GM12878 (cell line): Measurements from ENCODE around the gene EPB41L4A. TPM values are rescaled to one million over a fixed set of nuclear protein-coding genes. Genes with fewer than 3 reads are reported as not detected.

Experiments
- ATAC-seq: fragments of 200-7000 bp; cut with Tn5 transposase; 3 replicates; pipeline ENCODE4 v1.9.1; 2020; ENCODE audit warnings: mild to moderate bottlenecking, moderate library complexity
- BruUV-seq: library from RNA; stranded (reverse); fragments of 400-500 nt; replicated peaks from 2 replicates; lab custom pipeline; 2021; lab: Mats Ljungman, UMichigan
- CTCF ChIA-PET: fragments of 300-600 bp; sonication (Branson Sonifier 250); formaldehyde crosslinking; extraction: SDS; loops from one replicate; lab custom pipeline; 2021; ENCODE audit warnings: inconsistent platforms; lab: Yijun Ruan, JAX
- POLR2A ChIA-PET: fragments of 350-600 bp; formaldehyde crosslinking; extraction: SDS; loops from one replicate; lab custom pipeline; 2021; ENCODE audit warnings: inconsistent platforms; lab: Charles Lee
- RAD21 ChIA-PET: fragments of 300-600 bp; sonication (Branson Sonifier 250); formaldehyde crosslinking; loops from one replicate; lab custom pipeline; 2023; ENCODE audit warnings: antibody characterized with exemption; ENCODE audit not compliant: unreplicated experiment; lab: Charles Lee
- SMC1A ChIA-PET: fragments of 300-600 bp; sonication (Branson Sonifier 250); formaldehyde crosslinking; loops from one replicate; lab custom pipeline; 2023; ENCODE audit not compliant: unreplicated experiment, uncharacterized antibody; lab: Charles Lee
- DNase-seq: peaks from one replicate; pipeline ENCODE4 v3.0.0-alpha.2; 2011; ENCODE audit warnings: low read depth, low spot score
- FAIRE-seq: peaks from 3 replicates; lab custom pipeline; 2011; peaks lifted over from hg19 to GRCh38; lab: Jason Lieb, UNC
- H2AFZ ChIP-seq: 2 replicates; pipeline ENCODE4 v1.6.0; 2011; ENCODE audit warnings: low read depth, low read length, control low read depth; ENCODE audit not compliant: control insufficient read depth
- H3K27ac ChIP-seq: 2 replicates; pipeline ENCODE4 v1.5.1; 2011; ENCODE audit warnings: control low read depth; ENCODE audit not compliant: control insufficient read depth, insufficient read depth
- H3K27me3 ChIP-seq, 2 experiments: replicated peaks in 1 of 2; 2 replicates each; pipeline versions ENCODE4 v1.6.0 to v1.6.1; 2011; ENCODE audit warnings: low read length in 1 of 2; ENCODE audit not compliant: control insufficient read depth in 2 of 2, insufficient read depth in 2 of 2
- H3K36me3 ChIP-seq, 2 experiments: 2 replicates each; pipeline ENCODE4 v1.5.1; 2011; ENCODE audit warnings: low read length in 1 of 2; ENCODE audit not compliant: control insufficient read depth in 2 of 2, insufficient read depth in 2 of 2
- H3K4me1 ChIP-seq: 2 replicates; pipeline ENCODE4 v1.6.1; 2011; ENCODE audit warnings: mild to moderate bottlenecking, low read length, moderate library complexity, mixed read lengths; ENCODE audit not compliant: control insufficient read depth, insufficient read depth
- H3K4me2 ChIP-seq: 2 replicates; pipeline ENCODE4 v1.6.0; 2011; ENCODE audit warnings: control low read depth; ENCODE audit not compliant: control insufficient read depth, insufficient read depth
- H3K4me3 ChIP-seq: fragments of 200-600 bp; sonication (generic); 2 replicates; pipeline ENCODE4 v1.5.1; 2016
- H3K79me2 ChIP-seq: 2 replicates; pipeline ENCODE4 v1.6.0; 2011; ENCODE audit warnings: low read length; ENCODE audit not compliant: control insufficient read depth, insufficient read depth
- H3K9ac ChIP-seq: 2 replicates; pipeline ENCODE4 v1.8.0; 2011; ENCODE audit warnings: low read length, control low read depth, mixed read lengths; ENCODE audit not compliant: control insufficient read depth, insufficient read depth
- H3K9me3 ChIP-seq: replicated peaks from 3 replicates; pipeline ENCODE4 v1.5.1; 2011; ENCODE audit warnings: mild to moderate bottlenecking, low read length; ENCODE audit not compliant: control insufficient read depth, insufficient read depth
- H4K20me1 ChIP-seq: 2 replicates; pipeline ENCODE4 v1.6.0; 2011; ENCODE audit not compliant: control insufficient read depth, insufficient read depth
- ATF3 ChIP-seq: IDR thresholded peaks from 2 replicates; pipeline ENCODE4 v1.6.1; 2011; ENCODE audit warnings: low read depth, mild to moderate bottlenecking, low read length, moderate library complexity, borderline replicate concordance; ENCODE audit errors: extremely low read depth
- BCL11A ChIP-seq: IDR thresholded peaks from 2 replicates; pipeline ENCODE4 v1.6.1; 2011; ENCODE audit warnings: low read depth, low read length
- CEBPB ChIP-seq, 2 experiments: fragments of 150-350 bp in 1 of 2; IDR thresholded peaks; 2 replicates each; pipeline ENCODE4 v1.6.1; 2012 to 2014; ENCODE audit warnings: low read depth in 2 of 2, low read length in 2 of 2, borderline replicate concordance in 1 of 2, inconsistent platforms in 1 of 2
- CTCF ChIP-seq, 3 experiments: IDR thresholded peaks in 2 of 3; conservative IDR thresholded peaks in 1 of 3; 2 replicates each; pipeline ENCODE4 v1.5.1; 2011; ENCODE audit warnings: low read depth in 3 of 3, low read length in 3 of 3, mild to moderate bottlenecking in 3 of 3, control low read depth in 2 of 3, moderate library complexity in 2 of 3, inconsistent platforms in 1 of 3, mixed read lengths in 1 of 3; ENCODE audit not compliant: control insufficient read depth in 2 of 3, insufficient read depth in 1 of 3; ENCODE audit errors: extremely low read depth in 1 of 3
- E2F4 ChIP-seq: IDR thresholded peaks from 2 replicates; pipeline ENCODE4 v1.6.1; 2012; ENCODE audit warnings: low read depth, low read length, improper control_type of control experiment
- EP300 ChIP-seq, 2 experiments: fragments of 150-350 bp in 1 of 2; IDR thresholded peaks; 2 replicates each; pipeline ENCODE4 v1.6.1; 2011 to 2012; ENCODE audit warnings: low read depth in 2 of 2, low read length in 2 of 2, borderline replicate concordance in 1 of 2, improper control_type of control experiment in 1 of 2, inconsistent platforms in 1 of 2; ENCODE audit not compliant: control insufficient read depth in 1 of 2
- ETV6 ChIP-seq, 2 experiments: fragments of 450-650 bp in 1 of 2; IDR thresholded peaks in 1 of 2; conservative IDR thresholded peaks in 1 of 2; 2 replicates each; pipeline ENCODE4 v1.6.1; 2014; ENCODE audit warnings: antibody characterized with exemption in 1 of 2, borderline replicate concordance in 1 of 2, low read depth in 1 of 2, mild to moderate bottlenecking in 1 of 2, moderate library complexity in 1 of 2
- FOXK2 ChIP-seq: fragments of 450-650 bp; IDR thresholded peaks from 2 replicates; pipeline ENCODE4 v1.6.1; 2017; ENCODE audit warnings: mild to moderate bottlenecking, moderate library complexity
- HDGF ChIP-seq: fragments of 450-650 bp; IDR thresholded peaks from 2 replicates; pipeline ENCODE4 v1.6.1; 2016; ENCODE audit warnings: antibody characterized with exemption
- PAX5 ChIP-seq: IDR thresholded peaks from 2 replicates; pipeline ENCODE4 v1.6.1; 2011; ENCODE audit warnings: low read depth, low read length, borderline replicate concordance
- SMAD1 ChIP-seq: fragments of 450-650 bp; IDR thresholded peaks from 2 replicates; pipeline ENCODE4 v1.6.1; 2018; ENCODE audit warnings: mild to moderate bottlenecking, low read depth; ENCODE audit not compliant: partially characterized antibody
- SREBF2 ChIP-seq: IDR thresholded peaks from 2 replicates; pipeline ENCODE4 v1.6.1; 2012; ENCODE audit warnings: mild to moderate bottlenecking, low read length
- SUPT20H ChIP-seq: IDR thresholded peaks from 2 replicates; pipeline ENCODE4 v1.6.1; 2011; ENCODE audit warnings: low read depth, mild to moderate bottlenecking, low read length, moderate library complexity, borderline replicate concordance; ENCODE audit not compliant: control insufficient read depth
- TCF12 ChIP-seq: IDR thresholded peaks from 2 replicates; pipeline ENCODE4 v1.6.1; 2011; ENCODE audit warnings: low read depth, mild to moderate bottlenecking, low read length
- TCF3 ChIP-seq: IDR thresholded peaks from 2 replicates; pipeline ENCODE4 v1.6.1; 2012; ENCODE audit warnings: low read depth, mild to moderate bottlenecking, low read length, borderline replicate concordance; ENCODE audit not compliant: insufficient read depth
- WRNIP1 ChIP-seq: IDR thresholded peaks from 2 replicates; pipeline ENCODE4 v1.6.1; 2011; ENCODE audit warnings: low read depth, low read length, improper control_type of control experiment, borderline replicate concordance
- YY1 ChIP-seq: IDR thresholded peaks from 2 replicates; pipeline ENCODE4 v1.6.1; 2011; ENCODE audit warnings: low read depth, mild to moderate bottlenecking, low read length
- ZBED1 ChIP-seq: IDR thresholded peaks from 2 replicates; pipeline ENCODE4 v1.6.1; 2016; ENCODE audit warnings: borderline replicate concordance
- ZNF24 ChIP-seq: fragments of 450-650 bp; IDR thresholded peaks from 2 replicates; pipeline ENCODE4 v1.6.1; 2017; ENCODE audit warnings: antibody characterized with exemption, mild to moderate bottlenecking
- WGBS: methylation state at CpG from one replicate; pipeline ENCODE4 v1.1.6; 2016; ENCODE audit warnings: low lambda C conversion rate; ENCODE audit not compliant: insufficient replicate concordance, insufficient coverage; ENCODE audit errors: missing lambda C conversion rate; 5-methylcytosine and 5-hydroxymethylcytosine counted together
- in situ Hi-C: fragments of 300-500 bp; cut with MboI; formaldehyde crosslinking; loops from 9 replicates; pipeline ENCODE4 v1.14.3; 2018; ENCODE audit warnings: mixed read lengths
- intact Hi-C: fragments of 100-400 bp; cut with micrococcal nuclease; formaldehyde crosslinking; loops from one replicate; pipeline ENCODE4 v1.14.2; 2022; ENCODE audit not compliant: unreplicated experiment
- polyA plus RNA-seq, 11 experiments: library from polyadenylated mRNA; depleted of rRNA in 4 of 11; unstranded in 6 of 11; stranded (reverse) in 5 of 11; fragments of >200 nt; fragmentation: Nextera tagmentation in 4 of 11; fragmentation: Illumina TruSeq in 1 of 11; extraction: Ambion mirVana in 4 of 11; extraction: Trizol in 1 of 11; gene quantifications; 1 replicate in 1 of 11; 2 replicates in 10 of 11; pipeline versions ENCODE4 v1.2.1 to v1.2.3, GENCODE V29; 2011 to 2016; ENCODE audit warnings: inconsistent platforms in 2 of 11, missing spikeins in 2 of 11, low read depth in 1 of 11
- total RNA-seq, 4 experiments: library from RNA; depleted of rRNA in 3 of 4; stranded (reverse); fragments of >200 nt in 3 of 4; fragmentation: Illumina TruSeq in 1 of 4; extraction: Trizol in 1 of 4; gene quantifications; 2 replicates each; pipeline versions ENCODE4 v1.2.1 to v1.2.3, GENCODE V29; 2013 to 2021

EPB41L4A gene
- total and polyA plus RNA-seq, 10 of the 15 experiments (the other 5 are each of a cell fraction or from before 2014, with no cell fraction given), result 0.10 to 0.67 (median 0.30) TPM

GRCh38 chr5:112331892-112332291 is 87.2 kb downstream of the EPB41L4A start:
- peaks cover 10% of the 10 kb centered on the region for H3K4me1 ChIP-seq
- no peaks in the 10 kb centered on the region for H3K27me3 ChIP-seq
- no peak for DNase-seq
- RAD21 ChIA-PET, result no interaction called here
- in situ Hi-C loops, result no loop called here
- intact Hi-C loops, result no loop called here
- no peaks in the 10 kb centered on the region for H3K79me2 ChIP-seq
- H2AFZ ChIP-seq, result no peak overlapping the region
- no peak for TF ChIP-seq CEBPB (IDR thresholded peaks at IDR 0.05; ENCODE audit: borderline replicate concordance in 1 of 2, low read depth in 2 of 2, low read length in 2 of 2)
- TF ChIP-seq EP300 (IDR thresholded peaks at IDR 0.05; ENCODE audit: borderline replicate concordance in 1 of 2, control insufficient read depth in 1 of 2, low read depth in 2 of 2, low read length in 2 of 2), result no peak
- TF ChIP-seq SUPT20H, result no peak
- TF ChIP-seq HDGF, result no peak
- TF ChIP-seq TCF3, result no peak
- no peak for TF ChIP-seq YY1
- TF ChIP-seq TCF12, result no peak
- no peak for TF ChIP-seq ZNF24
- TF ChIP-seq E2F4, result no peak
- TF ChIP-seq ATF3, result no peak
- no peak for TF ChIP-seq ETV6 (conservative IDR thresholded peaks at IDR 0.05 in 1 of 2, IDR thresholded peaks at IDR 0.05 in 1 of 2; ENCODE audit: borderline replicate concordance in 1 of 2, low read depth in 1 of 2)
- no peak for TF ChIP-seq SMAD1
- TF ChIP-seq BCL11A, result no peak
- no peak for TF ChIP-seq CTCF (IDR thresholded peaks at IDR 0.05 in 2 of 3, conservative IDR thresholded peaks at IDR 0.05 in 1 of 3; ENCODE audit: control insufficient read depth in 2 of 3, extremely low read depth in 1 of 3, insufficient read depth in 1 of 3, low read depth in 3 of 3, low read length in 3 of 3)
- no peak for TF ChIP-seq PAX5
- TF ChIP-seq FOXK2, result no peak
- no peak for TF ChIP-seq SREBF2
- no peak for TF ChIP-seq ZBED1
- no peak for TF ChIP-seq WRNIP1
- TF ChIP-seq, all 136 proteins: peak for 0
- H3K9me3 ChIP-seq, result no peaks in the 10 kb centered on the region
- no TSS peak for BruUV-seq
- H3K9ac ChIP-seq, result no peak overlapping the region
- H3K27ac ChIP-seq, result no peak overlapping the region
- ChIA-PET SMC1A (no interaction called here), CTCF (no interaction called here), POLR2A (no interaction called here)
- no peaks in the 10 kb centered on the region for H3K36me3 ChIP-seq
- no peaks in the 10 kb centered on the region for H4K20me1 ChIP-seq
- no peak overlapping the region for H3K4me2 ChIP-seq
- ATAC-seq, result no peak
- 84% methylated on average over 2 of the region's 2 CpGs for WGBS
- no peak for FAIRE-seq
- no peak overlapping the region for H3K4me3 ChIP-seq
